ENCODE results near the gene PYHIN1. TPM values are rescaled to one million over a fixed set of nuclear protein-coding genes. Genes with fewer than 3 reads are reported as not detected.

Gene PYHIN1
- not detected for total RNA-seq
- long read RNA-seq, result 0 reads

GRCh38 chr1:158931055-158931737 lies at the start of gene PYHIN1:
TSS of gene PYHIN1 (plus strand) at chr1:158931552. CDS start at chr1:158936911, 5,359 bp downstream.
- ATAC-seq, result no peak
- no peak for DNase-seq
- intact Hi-C loops (cut with micrococcal nuclease), result no loop called here

GRCh38 chr1:158893654-158894053 lies 37.7 kb upstream of the PYHIN1 start:
- ATAC-seq (no peak), DNase-seq (no peak)
- intact Hi-C loops (cut with micrococcal nuclease), result no loop called here

- intact Hi-C loops (cut with micrococcal nuclease), result no loop called here
- ATAC-seq, result no peak
- no peak for DNase-seq
Measured at GRCh38 chr1:158898722-158899121, 32.6 kb upstream of the PYHIN1 start.

GRCh38 chr1:158901623-158902022 lies 29.7 kb upstream of the PYHIN1 start:
- DNase-seq (no peak), ATAC-seq (no peak)
- intact Hi-C loops (cut with micrococcal nuclease), result no loop called here

GRCh38 chr1:158916085-158916484 lies 15.3 kb upstream of the PYHIN1 start:
- no peak for ATAC-seq
- DNase-seq, result no peak
- intact Hi-C loops (cut with micrococcal nuclease), result no loop called here

- ATAC-seq, result no peak
- no peak for DNase-seq
- intact Hi-C loops (cut with micrococcal nuclease), result no loop called here
Measured at GRCh38 chr1:158924677-158925076, 6.7 kb upstream of the PYHIN1 start.

- intact Hi-C loops (cut with micrococcal nuclease), result no loop called here
- DNase-seq (no peak), ATAC-seq (no peak)
Measured at GRCh38 chr1:158930504-158930903, 848 bp upstream of the PYHIN1 start.

- intact Hi-C loops (cut with micrococcal nuclease), result no loop called here
- no peak for ATAC-seq
- DNase-seq, result no peak
Measured at GRCh38 chr1:158932171-158932570, 819 bp downstream of the PYHIN1 start.

- no peak for ATAC-seq
- intact Hi-C loops (cut with micrococcal nuclease), result no loop called here
- no peak for DNase-seq
Measured at GRCh38 chr1:158933621-158934020, 2.3 kb downstream of the PYHIN1 start.

- ATAC-seq (no peak), DNase-seq (no peak)
- intact Hi-C loops (cut with micrococcal nuclease), result no loop called here
Measured at GRCh38 chr1:158939180-158939579, 7.8 kb downstream of the PYHIN1 start.

- DNase-seq, result no peak
- ATAC-seq, result no peak
- intact Hi-C loops (cut with micrococcal nuclease), result no loop called here
Measured at GRCh38 chr1:158941317-158941716, 10.0 kb downstream of the PYHIN1 start.

GRCh38 chr1:158942490-158942889 lies 11.1 kb downstream of the PYHIN1 start:
- DNase-seq, result no peak
- no peak for ATAC-seq
- intact Hi-C loops (cut with micrococcal nuclease), result no loop called here

GRCh38 chr1:158943059-158943458 lies 11.7 kb downstream of the PYHIN1 start:
- ATAC-seq (no peak), DNase-seq (no peak)
- intact Hi-C loops (cut with micrococcal nuclease), result no loop called here

- DNase-seq (no peak), ATAC-seq (no peak)
- intact Hi-C loops (cut with micrococcal nuclease), result no loop called here
Measured at GRCh38 chr1:158945061-158945460, 13.7 kb downstream of the PYHIN1 start.

GRCh38 chr1:158946785-158947184 lies 15.4 kb downstream of the PYHIN1 start:
- no peak for ATAC-seq
- DNase-seq, result no peak
- intact Hi-C loops (cut with micrococcal nuclease), result no loop called here

GRCh38 chr1:158951956-158952355 lies 20.6 kb downstream of the PYHIN1 start:
- intact Hi-C loops (cut with micrococcal nuclease), result no loop called here
- no peak for ATAC-seq

GRCh38 chr1:158952416-158952815 lies 21.1 kb downstream of the PYHIN1 start:
- no peak for DNase-seq
- no peak for ATAC-seq
- intact Hi-C loops (cut with micrococcal nuclease), result no loop called here

More at GRCh38 chr1:158951956-158952355, 20.6 kb downstream of the PYHIN1 start:
- DNase-seq, result no peak

GRCh38 chr1:158961178-158961577 lies 29.8 kb downstream of the PYHIN1 start:
- no peak for ATAC-seq
- no peak for DNase-seq
- intact Hi-C loops (cut with micrococcal nuclease), result no loop called here

- ATAC-seq, result no peak
- intact Hi-C loops (cut with micrococcal nuclease), result no loop called here
Measured at GRCh38 chr1:158962983-158963382, 31.6 kb downstream of the PYHIN1 start.

GRCh38 chr1:158969166-158969565 lies 37.8 kb downstream of the PYHIN1 start:
- intact Hi-C loops (cut with micrococcal nuclease), result no loop called here
- ATAC-seq, result no peak
- no peak for DNase-seq

More at GRCh38 chr1:158962983-158963382, 31.6 kb downstream of the PYHIN1 start:
- DNase-seq, result no peak

- DNase-seq (no peak), ATAC-seq (no peak)
- intact Hi-C loops (cut with micrococcal nuclease), result no loop called here
Measured at GRCh38 chr1:158969855-158970254, 38.5 kb downstream of the PYHIN1 start.

All from left ventricle myocardium superior (tissue), 1 donor.